K562 (cell line): ENCODE data around the gene IL4I1. TPM values are rescaled to one million over a fixed set of nuclear protein-coding genes. Genes with fewer than 3 reads are reported as not detected.

ENCODE experiments used
- ATAC-seq: fragments of 200-7000 bp; cut with Tn5 transposase; 3 replicates; pipeline ENCODE4 v1.9.1; 2020; ENCODE audit warnings: moderate library complexity
- BruUV-seq: library from RNA; stranded (reverse); fragments of 400-500 nt; replicated peaks from 2 replicates; lab custom pipeline; 2021; lab: Mats Ljungman, UMichigan
- CTCF ChIA-PET: fragments of 300-600 bp; formaldehyde crosslinking; extraction: SDS; loops from one replicate; lab custom pipeline; 2021; ENCODE audit warnings: low intra/inter-chr PET ratio; lab: Yijun Ruan, JAX
- POLR2A ChIA-PET: fragments of 300-600, 350-650 bp; sonication (Branson Sonifier 250); formaldehyde crosslinking; extraction: SDS; loops from one replicate; lab custom pipeline; 2021; ENCODE audit warnings: antibody characterized with exemption, inconsistent platforms; lab: Yijun Ruan, JAX
- DNase-seq, 4 experiments: peaks; one replicate each; pipeline versions ENCODE4 v3.0.0 to v3.0.0-alpha.2; 2011 to 2018; ENCODE audit warnings: low spot score in 3 of 4, mixed read lengths in 3 of 4; ENCODE audit errors: extremely low read depth in 1 of 4
- FAIRE-seq: peaks from 2 replicates; lab custom pipeline; 2011; peaks lifted over from hg19 to GRCh38; lab: Jason Lieb, UNC
- H2AFZ ChIP-seq: 2 replicates; pipeline ENCODE4 v1.6.0; 2011; ENCODE audit warnings: low read depth, low read length, control low read depth, inconsistent platforms
- H3K27ac ChIP-seq: fragments of 200-600 bp; 3 replicates; pipeline ENCODE4 v1.8.0; 2011; ENCODE audit warnings: low read depth, mild to moderate bottlenecking, control low read depth, inconsistent platforms, low read length, moderate library complexity, mixed read lengths; ENCODE audit errors: extremely low read depth
- H3K27me3 ChIP-seq, 2 experiments: fragments of 300-600 bp in 1 of 2; 2 replicates in 1 of 2; 3 replicates in 1 of 2; pipeline versions ENCODE4 v1.6.0 to v1.8.0; 2011; ENCODE audit warnings: inconsistent platforms in 2 of 2, low read length in 2 of 2, mild to moderate bottlenecking in 1 of 2, mixed read lengths in 1 of 2, moderate library complexity in 1 of 2; ENCODE audit not compliant: control insufficient read depth in 2 of 2, insufficient read depth in 2 of 2
- H3K36me3 ChIP-seq: fragments of 300-600 bp; 3 replicates; pipeline ENCODE4 v1.8.0; 2011; ENCODE audit warnings: mild to moderate bottlenecking, low read length, inconsistent platforms; ENCODE audit not compliant: control insufficient read depth, insufficient read depth
- H3K4me1 ChIP-seq, 2 experiments: fragments of 200-600 bp in 1 of 2; replicated peaks in 1 of 2; 2 replicates in 1 of 2; 3 replicates in 1 of 2; pipeline versions ENCODE4 v1.5.1 to v1.8.0; 2011; ENCODE audit warnings: inconsistent platforms in 2 of 2, low read length in 2 of 2, mild to moderate bottlenecking in 1 of 2, mixed read lengths in 1 of 2, moderate library complexity in 1 of 2; ENCODE audit not compliant: control insufficient read depth in 2 of 2, insufficient read depth in 2 of 2
- H3K4me2 ChIP-seq: 2 replicates; pipeline ENCODE4 v1.6.1; 2011; ENCODE audit warnings: low read length, control low read depth, inconsistent platforms, mixed read lengths; ENCODE audit not compliant: insufficient read depth
- H3K4me3 ChIP-seq: fragments of 200-600 bp; sonication (generic), shearing (Covaris generic); 2 replicates; pipeline ENCODE4 v1.5.1; 2016; ENCODE audit warnings: control low read depth, inconsistent platforms
- H3K79me2 ChIP-seq: fragments of 200-600 bp; 3 replicates; pipeline ENCODE4 v1.8.0; 2011; ENCODE audit warnings: low read length, inconsistent platforms; ENCODE audit not compliant: control insufficient read depth, insufficient read depth
- H3K9ac ChIP-seq, 2 experiments: 2 replicates each; pipeline versions ENCODE4 v1.6.0 to v1.6.1; 2011; ENCODE audit warnings: low read depth in 2 of 2, low read length in 2 of 2, control low read depth in 1 of 2, inconsistent platforms in 1 of 2, mild to moderate bottlenecking in 1 of 2, mixed read lengths in 1 of 2; ENCODE audit not compliant: insufficient read depth in 1 of 2
- H3K9me1 ChIP-seq: one replicate; pipeline ENCODE4 v1.6.0; 2011; ENCODE audit warnings: inconsistent platforms, mild to moderate bottlenecking, low read length, moderate library complexity; ENCODE audit not compliant: control insufficient read depth, insufficient read depth
- H3K9me3 ChIP-seq: replicated peaks from 2 replicates; pipeline ENCODE4 v1.5.1; 2011; ENCODE audit warnings: low read depth, low read length, inconsistent platforms; ENCODE audit not compliant: control insufficient read depth, insufficient read depth
- H4K20me1 ChIP-seq: replicated peaks from 2 replicates; pipeline ENCODE4 v1.6.1; 2011; ENCODE audit warnings: low read length, inconsistent platforms, mixed read lengths; ENCODE audit not compliant: control insufficient read depth, insufficient read depth
- ETS2 ChIP-seq: IDR thresholded peaks from 2 replicates; pipeline ENCODE4 v1.6.1; 2016; ENCODE audit warnings: borderline replicate concordance, missing genetic modification characterization, mild to moderate bottlenecking, moderate library complexity, missing compliant biosample characterization; ENCODE audit not compliant: poor library complexity, severe bottlenecking
- RHOXF2B ChIP-seq: fragments of 250-450 bp; sonication (Bioruptor Pico); conservative IDR thresholded peaks from 2 replicates; pipeline ENCODE4 v1.5.1; 2021
- ZFP36 ChIP-seq: fragments of 150-350 bp; IDR thresholded peaks from 2 replicates; pipeline ENCODE4 v1.6.1; 2018; ENCODE audit warnings: low read length, low read depth; ENCODE audit not compliant: partially characterized antibody
- ZNF354B ChIP-seq: fragments of 250-450 bp; sonication (Bioruptor Pico); IDR thresholded peaks from 2 replicates; pipeline ENCODE4 v1.4.0; 2020
- WGBS: fragments of 100-300 bp; shearing (Covaris generic); methylation state at CpG from one replicate; pipeline ENCODE4 v1.1.6; 2016; ENCODE audit warnings: low coverage, mixed read lengths; ENCODE audit not compliant: insufficient coverage; ENCODE audit errors: missing lambda C conversion rate; 5-methylcytosine and 5-hydroxymethylcytosine counted together
- in situ Hi-C: fragments of 300-500 bp; cut with MboI; formaldehyde crosslinking; loops from 4 replicates; pipeline ENCODE4 v1.15.0; 2018; ENCODE audit warnings: inconsistent platforms, mixed read lengths
- intact Hi-C: fragments of 100-400 bp; cut with micrococcal nuclease; formaldehyde crosslinking; loops from 2 replicates; pipeline ENCODE4 v1.14.2; 2022
- polyA plus RNA-seq, 8 experiments: library from polyadenylated mRNA; depleted of rRNA in 4 of 8; stranded (reverse) in 5 of 8; unstranded in 3 of 8; fragments of >200 nt; fragmentation: Nextera tagmentation in 2 of 8; fragmentation: Illumina TruSeq in 1 of 8; extraction: Ambion mirVana in 2 of 8; extraction: Trizol in 1 of 8; gene quantifications; 2 replicates each; pipeline versions ENCODE4 v1.2.1 to v1.2.3, GENCODE V29; 2011 to 2014; ENCODE audit warnings: inconsistent platforms in 1 of 8, missing spikeins in 1 of 8
- total RNA-seq, 7 experiments: library from RNA; depleted of rRNA in 6 of 7; stranded (reverse); fragments of >200 nt in 6 of 7; fragmentation: Illumina TruSeq in 2 of 7; extraction: Trizol in 2 of 7; gene quantifications; 2 replicates each; pipeline versions ENCODE4 v1.2.1 to v1.2.3, GENCODE V29; 2011 to 2021; ENCODE audit warnings: low replicate concordance in 1 of 7

Gene IL4I1
- total and polyA plus RNA-seq, 9 of the 15 experiments (the other 6 are each of a cell fraction or from before 2014, with no cell fraction given), result 0.06 to 0.95 (median 0.43) TPM; not detected in 2

DNA sequence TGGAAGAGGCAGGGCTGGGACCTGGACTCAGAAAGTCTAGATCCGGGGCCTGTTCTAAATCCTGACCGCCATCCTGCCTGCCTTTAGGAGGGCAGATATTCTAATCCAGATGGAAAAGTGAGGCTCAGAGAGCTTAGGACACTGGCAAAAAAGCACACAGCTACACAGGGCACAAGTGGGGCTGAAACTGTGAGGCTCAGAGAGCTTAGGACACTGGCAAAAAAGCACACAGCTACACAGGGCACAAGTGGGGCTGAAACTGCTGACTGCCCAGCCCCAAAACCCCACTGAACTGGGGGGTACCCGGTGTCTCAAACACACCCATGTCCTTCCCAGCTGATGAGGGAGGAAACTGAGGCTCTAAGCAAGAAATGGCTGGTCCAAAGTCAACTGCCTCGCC is 21.5 kb downstream of the IL4I1 start:
- ATAC-seq (no peak), FAIRE-seq (no peak), DNase-seq (no peak)
- H3K9ac ChIP-seq, result peak overlapping the region; percentile 98 to 99
- H3K79me2 ChIP-seq, result peaks cover 41% of the 10 kb centered on the region
- H3K27me3 ChIP-seq, result no peaks in the 10 kb centered on the region
- no peaks in the 10 kb centered on the region for H3K9me3 ChIP-seq
- H4K20me1 ChIP-seq, result no peaks in the 10 kb centered on the region
- peak overlapping the region; percentile 99 for H3K4me2 ChIP-seq
- peak overlapping the region; percentile 84 for H3K4me3 ChIP-seq
- CTCF ChIA-PET, result no interaction called here
- in situ Hi-C loops (loop anchor here (10.0 kb wide), 1 partner anchor 380 kb away; the partner anchor contains the start of gene RPS11), intact Hi-C loops (loop anchor here (10.0 kb wide), 1 partner anchor 160 kb away; no protein-coding TSS in a partner anchor)
- POLR2A ChIA-PET, result interaction anchor here (0.6 to 3.0 kb wide), 8 partner anchors 9 to 283 kb away, joined by 3 to 16 read pairs (median 3); partner anchors contain the start of gene PTOV1
- TF ChIP-seq RHOXF2B (CRISPR knock-in tag) (no peak), ZNF354B (CRISPR knock-in tag) (no peak), ETS2 (tag) (no peak), ZFP36 (peak; percentile 57)
- peaks cover 51% of the 10 kb centered on the region for H3K36me3 ChIP-seq
- peak overlapping the region; percentile 99 for H3K27ac ChIP-seq
- peaks cover 4% of the 10 kb centered on the region for H3K9me1 ChIP-seq
- WGBS, result 42% methylated on average over 4 of the region's 4 CpGs
- no TSS peak for BruUV-seq
- H3K4me1 ChIP-seq, result peaks cover 13 to 74% of the 10 kb centered on the region in 2 experiments; a peak in 4 of 5 replicates
- H2AFZ ChIP-seq, result no peak overlapping the region
